ENCODE measurements around the gene NANS.
"Not testable (repeated sequence)": the region's sequence is repeated elsewhere in the genome, so short reads cannot be mapped to it uniquely, and the experiment has no call there.

The NANS gene, protein sequence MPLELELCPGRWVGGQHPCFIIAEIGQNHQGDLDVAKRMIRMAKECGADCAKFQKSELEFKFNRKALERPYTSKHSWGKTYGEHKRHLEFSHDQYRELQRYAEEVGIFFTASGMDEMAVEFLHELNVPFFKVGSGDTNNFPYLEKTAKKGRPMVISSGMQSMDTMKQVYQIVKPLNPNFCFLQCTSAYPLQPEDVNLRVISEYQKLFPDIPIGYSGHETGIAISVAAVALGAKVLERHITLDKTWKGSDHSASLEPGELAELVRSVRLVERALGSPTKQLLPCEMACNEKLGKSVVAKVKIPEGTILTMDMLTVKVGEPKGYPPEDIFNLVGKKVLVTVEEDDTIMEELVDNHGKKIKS

DNA sequence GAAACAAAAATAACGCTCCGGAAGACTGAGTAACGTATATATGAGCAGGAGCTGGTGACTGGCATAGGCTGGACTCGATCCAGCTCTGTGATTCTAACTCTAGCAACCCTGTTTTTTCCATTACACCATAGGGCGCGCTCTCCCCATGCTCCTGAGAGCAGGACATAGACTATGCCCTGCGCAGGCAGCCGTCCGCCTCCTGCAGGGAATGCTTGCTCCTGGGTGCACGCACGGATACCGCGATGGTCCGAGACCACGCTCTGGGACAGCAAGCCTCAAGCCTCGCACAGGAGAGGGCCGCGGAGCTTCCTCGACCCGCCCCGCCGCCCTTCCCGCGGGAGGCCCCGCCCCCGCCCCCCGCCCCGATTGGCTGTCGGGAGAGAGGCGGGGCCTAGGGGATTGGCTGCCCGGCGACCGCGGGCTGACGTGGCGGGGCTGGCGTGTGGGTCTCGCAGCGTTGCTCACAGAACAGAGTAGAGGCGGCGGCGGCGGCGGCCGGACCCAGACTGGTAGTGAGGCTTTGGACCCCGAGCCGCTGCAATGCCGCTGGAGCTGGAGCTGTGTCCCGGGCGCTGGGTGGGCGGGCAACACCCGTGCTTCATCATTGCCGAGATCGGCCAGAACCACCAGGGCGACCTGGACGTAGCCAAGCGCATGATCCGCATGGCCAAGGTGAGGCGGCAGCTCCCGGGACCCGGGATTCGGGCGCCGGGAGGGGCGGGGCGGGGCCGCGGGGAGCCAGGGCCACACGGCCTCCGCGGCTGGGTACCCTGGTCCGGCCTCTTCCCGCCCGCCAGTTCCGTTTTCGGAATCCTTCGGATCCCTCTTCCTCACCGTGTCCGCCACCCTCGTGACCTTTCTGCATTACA is at the start of gene NANS:
Gene NANS (plus strand): TSS at position 464 of the 869 bp plus-strand sequence. CDS start 77 bp downstream, at position 541.
- DNase-seq (ENCODE audit: low spot score): peak; percentile 93

DNA sequence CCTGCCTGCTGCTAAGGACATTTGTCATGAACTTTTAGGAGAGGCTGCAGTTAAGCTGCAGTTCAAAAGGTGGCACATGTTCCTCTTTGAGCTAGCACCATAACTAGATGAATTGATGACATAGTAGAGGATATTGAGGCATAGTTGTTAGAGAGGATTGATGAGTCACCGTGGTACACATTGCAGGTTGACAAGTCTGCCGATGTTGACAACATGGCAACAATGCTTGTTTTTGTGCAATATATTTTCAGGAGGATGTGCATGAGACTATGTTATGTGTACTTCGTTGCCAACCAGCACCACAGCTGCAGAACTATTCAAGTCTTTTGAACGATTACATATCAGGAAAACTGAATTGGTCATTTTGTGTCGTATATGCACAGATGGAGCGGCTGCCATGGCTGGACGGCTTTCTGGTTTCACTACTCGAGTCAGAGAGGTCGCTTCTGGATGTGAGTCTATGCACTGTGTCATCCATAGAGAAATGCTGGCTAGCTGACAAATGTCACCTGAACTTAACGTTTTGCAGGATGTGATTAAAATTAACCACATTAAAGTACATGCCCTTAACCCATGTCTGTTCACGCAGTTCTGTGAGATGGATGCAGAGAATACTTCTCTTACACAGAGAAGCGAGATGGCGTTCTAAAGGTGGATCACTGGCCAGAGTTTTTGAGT is 49.1 kb upstream of the NANS start:
- peak; percentile 30 for DNase-seq (ENCODE audit: low spot score)

GRCh38 chr9:98008764-98009163 is 47.8 kb upstream of the NANS start:
- no peak for DNase-seq (ENCODE audit: low spot score)

DNA sequence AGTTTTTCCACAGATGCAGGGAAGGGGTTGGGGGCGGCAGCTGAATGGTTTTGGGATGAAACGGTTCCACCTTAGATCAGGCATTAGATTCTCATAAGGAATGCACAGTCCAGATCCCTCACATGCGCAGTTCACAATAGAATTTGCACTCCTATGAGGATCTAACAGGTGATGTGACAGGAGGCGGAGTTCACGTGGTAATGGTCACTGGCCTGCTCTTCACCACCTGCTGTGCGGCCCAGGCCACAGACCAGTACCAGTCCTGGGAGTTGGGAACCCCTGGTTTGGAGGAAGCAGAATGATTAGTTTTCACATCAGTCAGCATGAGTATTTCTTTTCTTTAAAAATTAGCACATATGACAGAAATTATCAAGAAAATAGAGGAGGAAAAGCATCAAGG is 47.1 kb upstream of the NANS start:
- DNase-seq (ENCODE audit: low spot score): no peak

GRCh38 chr9:98009936-98010335 is 46.6 kb upstream of the NANS start:
- DNase-seq (ENCODE audit: low spot score): no peak

- peak; percentile 42 for DNase-seq (ENCODE audit: low spot score)
Observed at GRCh38 chr9:98010445-98010844, 46.1 kb upstream of the NANS start.

DNA sequence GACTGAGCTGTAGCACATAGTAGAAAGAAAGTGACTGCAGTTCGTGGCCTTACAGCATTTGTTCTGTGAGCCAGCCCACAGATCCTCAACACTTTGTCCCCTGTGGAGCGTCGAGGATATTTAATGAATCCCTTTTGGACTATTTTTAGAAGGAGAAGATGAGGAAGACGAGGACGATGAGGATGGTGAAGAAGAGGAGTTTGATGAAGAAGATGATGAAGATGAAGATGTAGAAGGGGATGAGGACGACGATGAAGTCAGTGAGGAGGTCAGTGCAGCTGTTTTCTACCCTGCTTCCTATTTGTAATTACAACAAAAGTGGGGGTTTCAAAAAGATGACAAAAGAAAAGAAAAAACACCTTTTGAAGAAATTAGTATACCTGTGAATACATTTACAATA is 45.4 kb upstream of the NANS start:
- no peak for DNase-seq (ENCODE audit: low spot score)

GRCh38 chr9:98016137-98016680 is 40.3 kb upstream of the NANS start:
- DNase-seq (ENCODE audit: low spot score): no peak

- no peak for DNase-seq (ENCODE audit: low spot score)
Observed at GRCh38 chr9:98017306-98017705, 39.2 kb upstream of the NANS start.

GRCh38 chr9:98018347-98018746 is 38.2 kb upstream of the NANS start:
- DNase-seq (ENCODE audit: low spot score): no peak

DNA sequence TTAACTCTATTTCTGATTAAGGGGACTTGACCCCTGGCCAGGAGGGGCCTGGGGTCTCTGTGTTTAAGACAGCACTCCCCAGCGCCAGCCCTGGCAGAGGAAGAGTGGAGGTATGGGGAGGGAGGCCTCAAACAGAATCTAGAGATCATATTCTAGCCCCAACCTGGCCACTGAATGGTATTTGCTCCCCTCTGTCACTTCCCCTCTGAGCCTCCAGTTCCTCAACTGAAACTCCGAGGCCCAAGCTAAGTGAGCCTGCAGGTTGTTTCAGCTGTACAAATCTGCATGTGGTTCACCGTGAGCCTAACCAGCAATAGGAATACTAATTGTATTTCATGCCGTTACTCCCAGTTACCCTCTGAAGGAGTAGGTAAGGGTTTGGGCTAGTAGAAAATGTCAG is 37.4 kb upstream of the NANS start:
- DNase-seq (ENCODE audit: low spot score): no peak

GRCh38 chr9:98019869-98020268 is 36.7 kb upstream of the NANS start:
- DNase-seq (ENCODE audit: low spot score): not testable (repeated sequence)

- DNase-seq (ENCODE audit: low spot score): no peak
Observed at GRCh38 chr9:98020476-98021145, 35.9 kb upstream of the NANS start.

- no peak for DNase-seq (ENCODE audit: low spot score)
Observed at GRCh38 chr9:98021306-98022040, 35.1 kb upstream of the NANS start.

DNA sequence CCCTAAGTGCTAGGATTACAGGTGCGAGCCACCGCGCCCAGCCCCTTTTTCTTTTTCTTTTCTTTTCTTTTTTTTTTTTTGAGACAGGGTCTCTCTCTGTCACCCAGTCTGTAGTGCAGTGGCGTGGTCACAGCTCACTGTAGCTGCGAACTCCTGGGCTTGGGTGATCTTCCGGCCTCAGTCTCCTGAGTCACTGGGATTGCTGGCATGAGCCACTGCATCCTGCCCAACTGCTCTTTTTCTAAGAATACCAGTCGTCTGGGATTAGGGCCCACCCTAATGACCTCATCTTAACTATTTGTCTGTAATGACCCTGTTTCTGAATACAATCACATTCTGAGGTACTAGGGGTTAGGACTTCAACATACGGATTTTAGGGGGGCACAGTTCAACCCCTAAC is 34.1 kb upstream of the NANS start:
- DNase-seq (ENCODE audit: low spot score): no peak

GRCh38 chr9:98024702-98025101 is 31.8 kb upstream of the NANS start:
- no peak for DNase-seq (ENCODE audit: low spot score)

- DNase-seq (ENCODE audit: low spot score): no peak
Observed at GRCh38 chr9:98031169-98031568, 25.4 kb upstream of the NANS start.

DNA sequence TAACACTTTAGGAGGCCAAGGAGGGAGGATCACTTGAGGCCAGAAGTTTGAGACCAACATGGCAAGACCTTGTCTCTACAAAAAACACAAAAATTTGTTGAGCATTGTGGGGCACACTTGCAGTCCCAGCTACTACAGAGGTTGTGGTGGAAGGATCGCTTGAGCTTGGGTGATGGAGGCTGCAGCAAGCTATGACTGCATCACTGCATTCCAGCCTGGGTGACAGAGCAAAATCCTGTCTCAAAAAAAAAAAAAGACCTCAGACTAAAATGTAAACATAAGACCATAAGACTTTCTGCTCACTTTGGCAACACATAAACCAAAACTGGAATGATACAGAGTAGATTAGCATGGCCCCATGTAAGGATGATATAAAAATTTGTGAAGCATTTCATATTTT is 24.6 kb upstream of the NANS start:
- no peak for DNase-seq (ENCODE audit: low spot score)

- DNase-seq (ENCODE audit: low spot score): peak; percentile 40
Observed at GRCh38 chr9:98034593-98035546, 21.7 kb upstream of the NANS start.

GRCh38 chr9:98037357-98037756 is 19.2 kb upstream of the NANS start:
- no peak for DNase-seq (ENCODE audit: low spot score)
